ENCODE data around the gene TPCN1. TPM values are rescaled to one million over a fixed set of nuclear protein-coding genes. Genes with fewer than 3 reads are reported as not detected.

Gene TPCN1
- total and polyA plus RNA-seq, 2 experiments from 2014 or later = 14.4 to 16.2 TPM

DNA sequence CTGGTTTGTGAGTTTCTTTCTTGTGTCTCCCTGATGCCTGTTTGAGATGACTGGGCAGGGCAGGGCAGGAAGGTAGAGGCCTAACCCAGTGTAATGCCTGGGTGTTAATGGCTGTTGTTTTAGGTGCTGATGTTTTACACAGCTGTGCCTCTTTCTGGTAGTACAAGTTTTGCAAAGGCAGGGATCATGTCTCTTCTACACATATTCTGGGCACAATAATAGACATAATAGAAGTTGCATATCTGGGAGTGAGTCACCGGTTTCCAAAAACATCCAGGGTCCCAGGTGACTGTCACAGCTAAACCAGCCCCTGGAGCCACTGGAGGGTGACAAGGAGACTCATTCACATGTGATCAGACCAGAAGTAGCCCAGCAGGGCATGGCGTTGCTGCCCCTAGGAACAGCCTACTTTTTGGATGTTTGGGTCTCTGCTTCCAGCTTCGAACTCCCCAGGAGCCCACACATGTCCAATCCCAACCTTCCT lies 18.1 kb downstream of the TPCN1 start:
- DNase-seq (ENCODE audit: low spot score) = no peak
- Histone ChIP-seq H3K27ac (ENCODE audit: low read depth) (no peak overlapping the region), H3K9me2 (ENCODE audit: insufficient read depth) (no peaks in the 10 kb centered on the region), H3K4me3 (no peak overlapping the region), H3F3A (replicated peaks; ENCODE audit: low read depth) (no peaks in the 10 kb centered on the region), H3K36me3 (ENCODE audit: insufficient read depth) (no peaks in the 10 kb centered on the region), H3K27me3 (ENCODE audit: insufficient read depth) (no peaks in the 10 kb centered on the region), H3K4me2 (no peak overlapping the region), H3K79me2 (replicated peaks; ENCODE audit: insufficient read depth) (no peaks in the 10 kb centered on the region), H3K4me1 (ENCODE audit: insufficient read depth) (no peaks in the 10 kb centered on the region), H2AFZ (no peak overlapping the region), H4K20me1 (replicated peaks; ENCODE audit: insufficient read depth) (no peaks in the 10 kb centered on the region)
- no peak for ATAC-seq
- Mint-ChIP-seq H3K27ac (no peak overlapping the region), H3K9me3 (no peaks in the 10 kb centered on the region), H3K36me3 (ENCODE audit: low read depth) (peaks cover 20% of the 10 kb centered on the region), H3K27me3 (ENCODE audit: insufficient read depth, low read depth, poor library complexity) (peaks cover 12% of the 10 kb centered on the region), H3K4me1 (peaks cover 35% of the 10 kb centered on the region), H3K4me3 (no peak overlapping the region)
- no peak for TF ChIP-seq ZNF331 (CRISPR knock-in tag; IDR thresholded peaks at IDR 0.05; ENCODE audit: low read depth)
- TF ChIP-seq EZH2phosphoT487 (IDR thresholded peaks at IDR 0.05; ENCODE audit: unreplicated experiment) = no peak
- TF ChIP-seq CREB1 (CRISPR knock-in tag; IDR thresholded peaks at IDR 0.05; ENCODE audit: low read depth) = no peak
- TF ChIP-seq REST (IDR thresholded peaks at IDR 0.05; ENCODE audit: unreplicated experiment) = no peak
- no peak for TF ChIP-seq NANOG (IDR thresholded peaks at IDR 0.05; ENCODE audit: borderline replicate concordance)
- TF ChIP-seq EZH2 (IDR thresholded peaks at IDR 0.05; ENCODE audit: low read depth, unreplicated experiment) = no peak
- TF ChIP-seq JUNB (IDR thresholded peaks at IDR 0.05; ENCODE audit: unreplicated experiment) = no peak
- TF ChIP-seq, protein P1, sequence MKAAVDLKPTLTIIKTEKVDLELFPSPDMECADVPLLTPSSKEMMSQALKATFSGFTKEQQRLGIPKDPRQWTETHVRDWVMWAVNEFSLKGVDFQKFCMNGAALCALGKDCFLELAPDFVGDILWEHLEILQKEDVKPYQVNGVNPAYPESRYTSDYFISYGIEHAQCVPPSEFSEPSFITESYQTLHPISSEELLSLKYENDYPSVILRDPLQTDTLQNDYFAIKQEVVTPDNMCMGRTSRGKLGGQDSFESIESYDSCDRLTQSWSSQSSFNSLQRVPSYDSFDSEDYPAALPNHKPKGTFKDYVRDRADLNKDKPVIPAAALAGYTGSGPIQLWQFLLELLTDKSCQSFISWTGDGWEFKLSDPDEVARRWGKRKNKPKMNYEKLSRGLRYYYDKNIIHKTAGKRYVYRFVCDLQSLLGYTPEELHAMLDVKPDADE (IDR thresholded peaks at IDR 0.05) = no peak
- TF ChIP-seq STAT1 (IDR thresholded peaks at IDR 0.05; ENCODE audit: unreplicated experiment) = no peak
- no peak for TF ChIP-seq CTCF (conservative IDR thresholded peaks at IDR 0.05; ENCODE audit: low read depth in 2 of 2)
- no peak for TF ChIP-seq POLR2AphosphoS5 (IDR thresholded peaks at IDR 0.05; ENCODE audit: low read depth)
- no peak for TF ChIP-seq ZNF114 (CRISPR knock-in tag; IDR thresholded peaks at IDR 0.05)
- TF ChIP-seq ZNF462 (CRISPR knock-in tag; IDR thresholded peaks at IDR 0.05) = no peak
